ENCODE data around the gene GPR158. TPM values are rescaled to one million over a fixed set of nuclear protein-coding genes. Genes with fewer than 3 reads are reported as not detected.

GPR158 gene
- total and polyA plus RNA-seq, 4 donors, result 0.02 to 0.97 TPM; not detected in 2

- no peak for DNase-seq
- Histone ChIP-seq H3K36me3 (ENCODE audit: control insufficient read depth in 4 of 4, insufficient read depth in 4 of 4, low read length in 4 of 4) (no peaks in the 10 kb centered on the region), H3K27me3 (ENCODE audit: control insufficient read depth in 3 of 3, insufficient read depth in 3 of 3, low read length in 2 of 3) (no peaks in the 10 kb centered on the region), H3K4me3 (no peak overlapping the region), H3K9me3 (ENCODE audit: control insufficient read depth in 4 of 4, insufficient read depth in 3 of 4, low read length in 3 of 4) (peaks cover 0 to 2% (median 0%) of the 10 kb centered on the region in 4 donors), H3K9ac (ENCODE audit: insufficient read depth in 1 of 2, low read length in 2 of 2) (no peak overlapping the region), H3K27ac (ENCODE audit: low read depth in 1 of 2, low read length in 1 of 2) (no peak overlapping the region), H3K4me1 (ENCODE audit: control insufficient read depth in 5 of 5, insufficient read depth in 5 of 5, low read length in 5 of 5) (peaks cover 0 to 2% (median 0%) of the 10 kb centered on the region in 5 donors)
- no peak for ATAC-seq (ENCODE audit: insufficient read depth, low FRiP score)
- no peak for TF ChIP-seq CTCF (IDR thresholded peaks at IDR 0.05; ENCODE audit: control extremely low read depth, extremely low read depth)
- 68 to 80% methylated on average over 5 of the region's 5 CpGs for WGBS, 2 donors
Measured at GRCh38 chr10:25498645-25499044, 323.8 kb downstream of the GPR158 start.

GRCh38 chr10:25501912-25502311, 327.1 kb downstream of the GPR158 start:
- TF ChIP-seq CTCF (IDR thresholded peaks at IDR 0.05; ENCODE audit: control extremely low read depth, extremely low read depth), result no peak
- H3K4me3 ChIP-seq, result no peak overlapping the region
- no peak overlapping the region for H3K27ac ChIP-seq (ENCODE audit: low read depth in 1 of 2, low read length in 1 of 2)
- H3K4me1 ChIP-seq (ENCODE audit: control insufficient read depth in 5 of 5, insufficient read depth in 5 of 5, low read length in 5 of 5), result peaks cover 0 to 2% (median 0%) of the 10 kb centered on the region in 5 donors
- DNase-seq (no peak), ATAC-seq (ENCODE audit: insufficient read depth, low FRiP score) (no peak)
- H3K27me3 ChIP-seq (ENCODE audit: control insufficient read depth in 3 of 3, insufficient read depth in 3 of 3, low read length in 2 of 3), result no peaks in the 10 kb centered on the region
- no peaks in the 10 kb centered on the region for H3K36me3 ChIP-seq (ENCODE audit: control insufficient read depth in 4 of 4, insufficient read depth in 4 of 4, low read length in 4 of 4)
- H3K9ac ChIP-seq (ENCODE audit: insufficient read depth in 1 of 2, low read length in 2 of 2), result no peak overlapping the region
- 66 to 74% methylated on average over 4 of the region's 4 CpGs for WGBS, 2 donors
- H3K9me3 ChIP-seq (ENCODE audit: control insufficient read depth in 4 of 4, insufficient read depth in 3 of 4, low read length in 3 of 4), result peaks cover 0 to 2% (median 0%) of the 10 kb centered on the region in 4 donors

GRCh38 chr10:25502453-25502852, 327.7 kb downstream of the GPR158 start:
- DNase-seq (no peak), ATAC-seq (ENCODE audit: insufficient read depth, low FRiP score) (no peak)
- 56 to 72% methylated on average over 1 of the region's 1 CpG for WGBS, 2 donors

More at GRCh38 chr10:25502453-25502852, 327.7 kb downstream of the GPR158 start:
- no peak for TF ChIP-seq CTCF (IDR thresholded peaks at IDR 0.05; ENCODE audit: control extremely low read depth, extremely low read depth)
- Histone ChIP-seq H3K4me3 (no peak overlapping the region), H3K27me3 (ENCODE audit: control insufficient read depth in 3 of 3, insufficient read depth in 3 of 3, low read length in 2 of 3) (no peaks in the 10 kb centered on the region), H3K9me3 (ENCODE audit: control insufficient read depth in 4 of 4, insufficient read depth in 3 of 4, low read length in 3 of 4) (peaks cover 0 to 2% (median 0%) of the 10 kb centered on the region in 4 donors), H3K9ac (ENCODE audit: insufficient read depth in 1 of 2, low read length in 2 of 2) (no peak overlapping the region), H3K4me1 (ENCODE audit: control insufficient read depth in 5 of 5, insufficient read depth in 5 of 5, low read length in 5 of 5) (peaks cover 0 to 2% (median 0%) of the 10 kb centered on the region in 5 donors), H3K27ac (ENCODE audit: low read depth in 1 of 2, low read length in 1 of 2) (no peak overlapping the region), H3K36me3 (ENCODE audit: control insufficient read depth in 4 of 4, insufficient read depth in 4 of 4, low read length in 4 of 4) (no peaks in the 10 kb centered on the region)

Data from lung (tissue), 12 donors.